ENCODE results near the gene VPS72.

Gene VPS72

GRCh38 chr1:151146072-151146411 is 44.0 kb downstream of the VPS72 start:
- TF ChIP-seq, protein P1, sequence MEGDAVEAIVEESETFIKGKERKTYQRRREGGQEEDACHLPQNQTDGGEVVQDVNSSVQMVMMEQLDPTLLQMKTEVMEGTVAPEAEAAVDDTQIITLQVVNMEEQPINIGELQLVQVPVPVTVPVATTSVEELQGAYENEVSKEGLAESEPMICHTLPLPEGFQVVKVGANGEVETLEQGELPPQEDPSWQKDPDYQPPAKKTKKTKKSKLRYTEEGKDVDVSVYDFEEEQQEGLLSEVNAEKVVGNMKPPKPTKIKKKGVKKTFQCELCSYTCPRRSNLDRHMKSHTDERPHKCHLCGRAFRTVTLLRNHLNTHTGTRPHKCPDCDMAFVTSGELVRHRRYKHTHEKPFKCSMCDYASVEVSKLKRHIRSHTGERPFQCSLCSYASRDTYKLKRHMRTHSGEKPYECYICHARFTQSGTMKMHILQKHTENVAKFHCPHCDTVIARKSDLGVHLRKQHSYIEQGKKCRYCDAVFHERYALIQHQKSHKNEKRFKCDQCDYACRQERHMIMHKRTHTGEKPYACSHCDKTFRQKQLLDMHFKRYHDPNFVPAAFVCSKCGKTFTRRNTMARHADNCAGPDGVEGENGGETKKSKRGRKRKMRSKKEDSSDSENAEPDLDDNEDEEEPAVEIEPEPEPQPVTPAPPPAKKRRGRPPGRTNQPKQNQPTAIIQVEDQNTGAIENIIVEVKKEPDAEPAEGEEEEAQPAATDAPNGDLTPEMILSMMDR (IDR thresholded peaks at IDR 0.05; ENCODE audit: insufficient read depth, low read length), result no peak
- TF ChIP-seq SPI1 (IDR thresholded peaks at IDR 0.05; ENCODE audit: borderline replicate concordance, low read depth) (no peak), POLR2AphosphoS5 (IDR thresholded peaks at IDR 0.05; ENCODE audit: low read depth) (no peak), REST (IDR thresholded peaks at IDR 0.05; ENCODE audit: insufficient replicate concordance, low read depth) (no peak), GABPA (IDR thresholded peaks at IDR 0.05; ENCODE audit: low read depth) (no peak)
- Histone ChIP-seq H3K4me3 (replicated peaks; ENCODE audit: insufficient read depth, low read length) (peak overlapping the region; percentile 71), H3K27ac (replicated peaks) (no peak overlapping the region), H3K27me3 (ENCODE audit: insufficient read depth, poor library complexity, severe bottlenecking) (peaks cover 16% of the 10 kb centered on the region)
- DNase-seq (ENCODE audit: low read depth in 1 of 2, low spot score in 1 of 2), result no peak

DNA sequence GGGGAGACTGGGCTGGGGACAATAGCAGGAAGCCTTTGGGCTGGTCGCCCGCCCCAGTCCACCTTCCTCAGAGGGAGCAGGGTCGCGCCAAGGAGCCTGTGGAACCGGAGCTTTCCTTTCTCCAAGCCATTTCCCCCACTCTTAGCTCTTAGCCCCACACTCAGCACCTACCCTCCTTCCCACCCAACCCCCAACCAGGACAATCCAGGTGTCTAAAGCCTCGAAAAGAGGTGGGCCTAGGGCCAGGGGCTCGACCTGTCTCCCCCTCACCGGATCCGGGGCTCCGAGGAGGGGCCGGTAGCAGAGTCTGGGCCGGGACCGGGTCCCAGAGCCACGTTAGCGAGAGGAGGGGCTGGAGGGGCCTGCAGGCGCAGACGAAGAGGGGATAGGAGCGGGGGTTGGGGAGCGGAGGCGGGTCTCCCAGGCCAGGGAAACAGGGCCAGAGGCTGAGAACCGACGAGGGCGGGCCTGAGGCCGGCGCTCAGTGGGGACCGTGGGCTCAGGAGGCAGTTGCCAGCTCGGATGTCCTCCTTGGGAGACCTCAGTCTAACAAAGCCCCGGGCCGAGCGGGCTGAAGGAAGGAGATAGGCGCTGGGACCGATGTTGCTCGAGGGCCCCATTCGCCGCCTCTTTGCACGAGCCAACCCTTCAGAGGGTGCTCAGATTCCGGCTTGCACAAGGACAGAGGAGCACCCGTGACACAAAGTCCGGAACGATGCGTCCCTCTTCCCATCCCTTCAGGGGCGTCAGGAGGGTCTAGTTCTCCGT is 44.5 kb downstream of the VPS72 start:
- H3K4me3 ChIP-seq (replicated peaks; ENCODE audit: insufficient read depth, low read length), result peak overlapping the region; percentile 71
- no peak for DNase-seq (ENCODE audit: low read depth in 1 of 2, low spot score in 1 of 2)

More for the DNA sequence above, 44.5 kb downstream of the VPS72 start:
- no peak for TF ChIP-seq POLR2AphosphoS5 (IDR thresholded peaks at IDR 0.05; ENCODE audit: low read depth)
- TF ChIP-seq GABPA (IDR thresholded peaks at IDR 0.05; ENCODE audit: low read depth), result no peak
- TF ChIP-seq, protein P1 (IDR thresholded peaks at IDR 0.05; ENCODE audit: insufficient read depth, low read length), result no peak
- TF ChIP-seq REST (IDR thresholded peaks at IDR 0.05; ENCODE audit: insufficient replicate concordance, low read depth), result no peak
- TF ChIP-seq SPI1 (IDR thresholded peaks at IDR 0.05; ENCODE audit: borderline replicate concordance, low read depth), result no peak
- H3K27me3 ChIP-seq (ENCODE audit: insufficient read depth, poor library complexity, severe bottlenecking), result peaks cover 16% of the 10 kb centered on the region
- H3K27ac ChIP-seq (replicated peaks), result no peak overlapping the region

All from HL-60 (cell line).